PC-9 (cell line): ENCODE measurements around the gene SH3RF3. TPM values are rescaled to one million over a fixed set of nuclear protein-coding genes. Genes with fewer than 3 reads are reported as not detected.

Experiments
- BruUV-seq: library from RNA; stranded (reverse); fragments of 400-500 nt; replicated peaks from 2 replicates; lab custom pipeline; 2021; lab: Mats Ljungman, UMichigan
- CTCF ChIA-PET: fragments of 300-600 bp; sonication (Branson Sonifier 250); formaldehyde crosslinking; loops from one replicate; lab custom pipeline; 2022; ENCODE audit warnings: antibody characterized with exemption; lab: Charles Lee
- POLR2A ChIA-PET: fragments of 300-600 bp; sonication (Branson Sonifier 250); formaldehyde crosslinking; loops from one replicate; lab custom pipeline; 2022; ENCODE audit warnings: antibody characterized with exemption; ENCODE audit not compliant: unreplicated experiment; lab: Charles Lee
- DNase-seq, 2 experiments: peaks; one replicate each; pipeline versions ENCODE4 v3.0.0 to v3.0.0-alpha.2; 2015 to 2022; ENCODE audit warnings: mixed read lengths in 1 of 2
- H2AFZ ChIP-seq: fragments of 200-600 bp; sonication (generic); 2 replicates; pipeline ENCODE4 v1.8.1; 2017; ENCODE audit warnings: antibody characterized with exemption
- H3F3A ChIP-seq: fragments of 200-600 bp; sonication (generic); 2 replicates; pipeline ENCODE4 v1.8.1; 2017; ENCODE audit warnings: antibody characterized with exemption, mild to moderate bottlenecking, low read depth; ENCODE audit not compliant: insufficient read depth
- H3K27ac ChIP-seq: fragments of 200-600 bp; sonication (generic); 2 replicates; pipeline ENCODE4 v1.6.1; 2016; ENCODE audit warnings: mixed run types
- H3K27me3 ChIP-seq: fragments of 200-600 bp; sonication (generic); 2 replicates; pipeline ENCODE4 v1.6.1; 2016; ENCODE audit warnings: low read depth, mixed run types; ENCODE audit not compliant: insufficient read depth
- H3K36me3 ChIP-seq: fragments of 200-600 bp; sonication (generic); 2 replicates; pipeline ENCODE4 v1.6.1; 2016; ENCODE audit warnings: low read depth, mixed run types
- H3K4me1 ChIP-seq: fragments of 200-600 bp; sonication (generic); replicated peaks from 2 replicates; pipeline ENCODE4 v1.6.1; 2016; ENCODE audit warnings: mixed run types; ENCODE audit not compliant: insufficient read depth
- H3K4me2 ChIP-seq: fragments of 200-600 bp; sonication (generic); 2 replicates; pipeline ENCODE4 v1.6.1; 2017; ENCODE audit warnings: mixed run types
- H3K4me3 ChIP-seq: fragments of 200-600 bp; sonication (generic); 2 replicates; pipeline ENCODE4 v1.6.1; 2016; ENCODE audit warnings: mixed run types
- H3K79me2 ChIP-seq: fragments of 200-600 bp; sonication (generic); 2 replicates; pipeline ENCODE4 v1.6.1; 2017; ENCODE audit warnings: low read depth, mixed run types
- H3K9me2 ChIP-seq: fragments of 200-600 bp; sonication (generic); 2 replicates; pipeline ENCODE4 v1.8.1; 2017; ENCODE audit warnings: mild to moderate bottlenecking; ENCODE audit not compliant: insufficient read depth
- H3K9me3 ChIP-seq: fragments of 200-600 bp; sonication (generic); 2 replicates; pipeline ENCODE4 v1.8.1; 2016; ENCODE audit warnings: low read depth; ENCODE audit not compliant: insufficient read depth
- H4K20me1 ChIP-seq: fragments of 200-600 bp; sonication (generic); 2 replicates; pipeline ENCODE4 v1.8.1; 2017; ENCODE audit not compliant: insufficient read depth
- EZH2 ChIP-seq: fragments of 200-600 bp; sonication (generic); IDR thresholded peaks from 2 replicates; pipeline ENCODE4 v1.8.0; 2017; ENCODE audit warnings: antibody characterized with exemption, low read depth
- intact Hi-C: fragments of 100-400 bp; cut with micrococcal nuclease; formaldehyde crosslinking; loops from one replicate; pipeline ENCODE4 v1.10.0; 2022; ENCODE audit not compliant: unreplicated experiment
- total RNA-seq: library from RNA; stranded (reverse); gene quantifications from 2 replicates; pipeline ENCODE4 v1.2.3, GENCODE V29; 2021
- TF ChIP-seq, protein P1 (sequence below): fragments of 200-600 bp; sonication (generic); conservative IDR thresholded peaks from 2 replicates; pipeline ENCODE4 v1.6.1; 2017; ENCODE audit warnings: mixed run types, antibody characterized with exemption, mild to moderate bottlenecking, moderate library complexity

The SH3RF3 gene
- total RNA-seq, 1 experiment from 2014 or later: 6.1 TPM

DNA sequence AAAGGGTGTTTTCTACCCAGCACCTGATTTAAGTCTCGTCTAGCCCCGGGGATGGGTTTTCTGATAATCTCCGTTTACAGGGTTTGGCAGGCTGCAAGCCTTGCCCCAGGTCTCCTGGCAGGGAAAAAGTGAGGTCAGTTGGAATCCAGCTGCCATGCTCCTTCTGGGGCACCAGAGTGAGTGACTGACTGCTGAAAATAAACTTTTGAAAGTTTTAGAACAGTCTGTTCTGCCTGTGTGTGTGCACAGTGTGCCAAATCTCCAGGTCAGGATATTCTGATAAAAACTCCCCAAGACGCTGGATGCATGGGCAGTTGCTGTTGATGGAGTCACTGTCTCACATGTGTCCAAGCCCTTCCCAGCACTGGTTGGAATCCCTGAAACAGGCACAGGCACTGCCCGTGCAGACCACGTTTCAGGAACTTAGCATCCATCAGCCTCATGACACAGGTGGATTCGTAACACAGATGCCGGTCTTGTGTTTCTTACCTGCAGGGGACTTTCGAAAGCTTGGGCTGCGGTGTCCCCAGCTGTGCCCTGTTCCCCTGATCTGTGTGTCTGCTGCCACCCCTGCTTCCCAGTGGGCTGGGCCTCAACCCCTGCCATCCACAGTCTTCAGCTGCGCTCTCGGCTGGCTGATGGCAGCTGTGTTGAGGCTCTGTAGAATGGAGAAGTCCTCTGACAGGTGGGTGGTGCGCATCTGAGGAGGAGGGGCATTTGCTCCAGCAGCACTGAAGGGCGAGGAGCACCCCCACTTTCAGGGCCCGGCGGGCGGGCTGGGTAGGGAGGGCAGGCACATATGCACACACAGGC is 65.0 kb downstream of the SH3RF3 start:
- no peak overlapping the region for H2AFZ ChIP-seq
- no peak overlapping the region for H3K27ac ChIP-seq
- H3K27me3 ChIP-seq: no peaks in the 10 kb centered on the region
- H3F3A ChIP-seq: no peaks in the 10 kb centered on the region
- peaks cover 17% of the 10 kb centered on the region; the same call in 1 of the 2 replicates for H3K79me2 ChIP-seq
- ChIA-PET CTCF (no interaction called here), POLR2A (no interaction called here)
- DNase-seq: no peak
- no TSS peak for BruUV-seq
- H4K20me1 ChIP-seq: peaks cover 24% of the 10 kb centered on the region
- TF ChIP-seq, protein P1, sequence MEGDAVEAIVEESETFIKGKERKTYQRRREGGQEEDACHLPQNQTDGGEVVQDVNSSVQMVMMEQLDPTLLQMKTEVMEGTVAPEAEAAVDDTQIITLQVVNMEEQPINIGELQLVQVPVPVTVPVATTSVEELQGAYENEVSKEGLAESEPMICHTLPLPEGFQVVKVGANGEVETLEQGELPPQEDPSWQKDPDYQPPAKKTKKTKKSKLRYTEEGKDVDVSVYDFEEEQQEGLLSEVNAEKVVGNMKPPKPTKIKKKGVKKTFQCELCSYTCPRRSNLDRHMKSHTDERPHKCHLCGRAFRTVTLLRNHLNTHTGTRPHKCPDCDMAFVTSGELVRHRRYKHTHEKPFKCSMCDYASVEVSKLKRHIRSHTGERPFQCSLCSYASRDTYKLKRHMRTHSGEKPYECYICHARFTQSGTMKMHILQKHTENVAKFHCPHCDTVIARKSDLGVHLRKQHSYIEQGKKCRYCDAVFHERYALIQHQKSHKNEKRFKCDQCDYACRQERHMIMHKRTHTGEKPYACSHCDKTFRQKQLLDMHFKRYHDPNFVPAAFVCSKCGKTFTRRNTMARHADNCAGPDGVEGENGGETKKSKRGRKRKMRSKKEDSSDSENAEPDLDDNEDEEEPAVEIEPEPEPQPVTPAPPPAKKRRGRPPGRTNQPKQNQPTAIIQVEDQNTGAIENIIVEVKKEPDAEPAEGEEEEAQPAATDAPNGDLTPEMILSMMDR: no peak
- no peak for TF ChIP-seq EZH2
- no peak overlapping the region for H3K4me2 ChIP-seq
- intact Hi-C loops: no loop called here
- no peak overlapping the region for H3K4me3 ChIP-seq
- H3K9me2 ChIP-seq: no peaks in the 10 kb centered on the region
- 0 out of 2 replicates have a peak, but pooled peaks cover 5% of the 10 kb centered on the region for H3K4me1 ChIP-seq
- H3K9me3 ChIP-seq: no peaks in the 10 kb centered on the region
- no peaks in the 10 kb centered on the region for H3K36me3 ChIP-seq

GRCh38 chr2:109194620-109194937 is 65.6 kb downstream of the SH3RF3 start:
- CTCF ChIA-PET: no interaction called here
- H3K4me3 ChIP-seq: no peak overlapping the region
- no peaks in the 10 kb centered on the region for H3K9me2 ChIP-seq
- TF ChIP-seq, protein P1: no peak
- TF ChIP-seq EZH2: no peak
- intact Hi-C loops: no loop called here
- POLR2A ChIA-PET: no interaction called here
- peaks cover 14% of the 10 kb centered on the region; the same call in 1 of the 2 replicates for H3K79me2 ChIP-seq
- H2AFZ ChIP-seq: no peak overlapping the region
- H3K4me2 ChIP-seq: no peak overlapping the region
- no peaks in the 10 kb centered on the region for H3K27me3 ChIP-seq
- no TSS peak for BruUV-seq
- H4K20me1 ChIP-seq: peaks cover 24% of the 10 kb centered on the region
- H3K9me3 ChIP-seq: no peaks in the 10 kb centered on the region
- H3F3A ChIP-seq: no peaks in the 10 kb centered on the region
- DNase-seq: no peak
- 0 out of 2 replicates have a peak, but pooled peaks cover 5% of the 10 kb centered on the region for H3K4me1 ChIP-seq
- H3K27ac ChIP-seq: no peak overlapping the region
- H3K36me3 ChIP-seq: no peaks in the 10 kb centered on the region

DNA sequence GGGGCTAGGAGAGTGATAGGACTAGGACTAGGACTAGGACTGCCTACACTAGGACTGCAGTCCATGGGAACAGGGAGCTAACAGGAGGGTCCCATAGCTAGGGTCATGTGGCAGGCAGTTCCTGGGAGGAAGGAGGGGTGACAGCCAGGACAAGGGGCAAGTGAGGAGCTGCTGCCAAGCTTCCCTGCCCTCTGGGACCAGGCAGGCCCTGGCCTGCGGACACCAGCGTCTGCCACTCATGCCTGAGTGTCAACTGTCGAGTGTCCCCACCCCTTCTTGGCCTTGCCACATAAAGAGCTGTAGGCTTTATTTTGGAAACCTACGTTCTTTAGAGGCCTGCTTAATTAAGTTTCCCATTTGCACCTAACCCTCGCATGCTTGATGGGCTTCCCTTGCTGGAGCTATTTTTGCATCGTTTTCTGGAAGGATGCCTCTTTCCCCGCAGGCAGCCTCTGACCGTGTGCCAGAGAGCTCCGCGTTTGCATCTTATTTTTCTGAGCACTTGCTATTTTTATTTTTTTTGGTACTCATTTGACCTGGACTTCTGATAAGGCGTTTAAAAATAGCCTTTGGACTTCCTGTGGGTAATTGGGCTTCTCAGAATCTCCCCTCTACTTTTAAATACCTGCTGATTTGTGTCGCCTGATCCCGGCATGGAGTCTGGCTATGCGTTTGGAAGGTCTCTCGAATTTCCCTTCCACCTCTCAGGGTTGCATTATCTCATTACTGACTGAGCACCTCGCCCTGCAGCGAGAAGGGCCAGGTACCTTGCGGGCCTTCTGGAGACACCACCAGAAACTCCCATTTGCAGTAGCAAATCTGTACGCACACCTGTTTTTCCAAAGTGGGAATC is 66.4 kb downstream of the SH3RF3 start:
- H3F3A ChIP-seq: no peaks in the 10 kb centered on the region
- 0 out of 2 replicates have a peak, but pooled peaks cover 5% of the 10 kb centered on the region for H3K4me1 ChIP-seq
- peaks cover 10% of the 10 kb centered on the region; the same call in 1 of the 2 replicates for H3K79me2 ChIP-seq
- H3K9me3 ChIP-seq: no peaks in the 10 kb centered on the region
- DNase-seq: no peak
- BruUV-seq: no TSS peak
- H2AFZ ChIP-seq: no peak overlapping the region
- no peak overlapping the region for H3K27ac ChIP-seq
- CTCF ChIA-PET: interaction anchor here (0.6 kb wide), 1 partner anchor 21 kb away, joined by 3 read pairs; no protein-coding TSS in a partner anchor
- H3K27me3 ChIP-seq: no peaks in the 10 kb centered on the region
- no peaks in the 10 kb centered on the region for H3K9me2 ChIP-seq
- TF ChIP-seq EZH2: no peak
- TF ChIP-seq, protein P1: no peak
- POLR2A ChIA-PET: no interaction called here
- intact Hi-C loops: no loop called here
- H4K20me1 ChIP-seq: peaks cover 24% of the 10 kb centered on the region
- no peaks in the 10 kb centered on the region for H3K36me3 ChIP-seq
- no peak overlapping the region for H3K4me3 ChIP-seq
- no peak overlapping the region for H3K4me2 ChIP-seq
